Panc1 (cell line): ENCODE measurements around the gene OR2T29.

Experiments used
- POLR2AphosphoS5 ChIP-seq: IDR thresholded peaks from 2 replicates; pipeline ENCODE4 v1.6.1; 2012; ENCODE audit warnings: mild to moderate bottlenecking, low read depth, low read length, moderate library complexity
- SIN3A ChIP-seq: IDR thresholded peaks from 2 replicates; pipeline ENCODE4 v1.6.1; 2012; ENCODE audit warnings: low read depth, mild to moderate bottlenecking, low read length, moderate library complexity, borderline replicate concordance; ENCODE audit not compliant: insufficient read depth
- TCF7L2 ChIP-seq: IDR thresholded peaks from 2 replicates; pipeline ENCODE4 v1.6.1; 2011; ENCODE audit warnings: mild to moderate bottlenecking, low read depth, low read length, inconsistent platforms
- TF ChIP-seq, protein P1 (sequence below), 2 experiments: IDR thresholded peaks; 2 replicates each; pipeline ENCODE4 v1.6.1; 2011 to 2012; ENCODE audit warnings: low read depth in 2 of 2, control low read depth in 1 of 2, low read length in 1 of 2, mild to moderate bottlenecking in 1 of 2, moderate library complexity in 1 of 2; ENCODE audit not compliant: insufficient read depth in 1 of 2
- TF ChIP-seq, protein P2 (sequence below): fragments of 450-650 bp; IDR thresholded peaks from 2 replicates; pipeline ENCODE4 v1.5.1; 2017; ENCODE audit warnings: mild to moderate bottlenecking

DNA sequence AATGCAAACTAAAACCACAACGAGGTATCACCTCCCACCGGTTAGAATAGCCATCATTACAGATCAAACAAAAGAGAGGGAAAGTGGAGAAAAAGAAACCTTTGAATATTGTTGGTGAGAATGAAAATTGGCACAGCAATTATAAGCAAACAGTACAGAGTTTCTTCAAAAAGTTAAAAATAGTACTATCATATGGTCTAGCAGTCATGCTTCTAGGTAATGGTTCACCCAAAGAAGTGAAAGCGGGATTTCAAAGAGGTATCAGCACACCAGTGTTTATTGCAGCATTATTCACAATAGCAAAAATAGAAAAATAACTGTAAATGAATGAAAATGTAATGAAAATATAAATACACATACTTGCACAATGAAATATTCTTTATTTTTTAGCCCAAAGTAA, 26.8 kb upstream of the OR2T29 start:
- no peak for TF ChIP-seq POLR2AphosphoS5
- TF ChIP-seq, protein P1, sequence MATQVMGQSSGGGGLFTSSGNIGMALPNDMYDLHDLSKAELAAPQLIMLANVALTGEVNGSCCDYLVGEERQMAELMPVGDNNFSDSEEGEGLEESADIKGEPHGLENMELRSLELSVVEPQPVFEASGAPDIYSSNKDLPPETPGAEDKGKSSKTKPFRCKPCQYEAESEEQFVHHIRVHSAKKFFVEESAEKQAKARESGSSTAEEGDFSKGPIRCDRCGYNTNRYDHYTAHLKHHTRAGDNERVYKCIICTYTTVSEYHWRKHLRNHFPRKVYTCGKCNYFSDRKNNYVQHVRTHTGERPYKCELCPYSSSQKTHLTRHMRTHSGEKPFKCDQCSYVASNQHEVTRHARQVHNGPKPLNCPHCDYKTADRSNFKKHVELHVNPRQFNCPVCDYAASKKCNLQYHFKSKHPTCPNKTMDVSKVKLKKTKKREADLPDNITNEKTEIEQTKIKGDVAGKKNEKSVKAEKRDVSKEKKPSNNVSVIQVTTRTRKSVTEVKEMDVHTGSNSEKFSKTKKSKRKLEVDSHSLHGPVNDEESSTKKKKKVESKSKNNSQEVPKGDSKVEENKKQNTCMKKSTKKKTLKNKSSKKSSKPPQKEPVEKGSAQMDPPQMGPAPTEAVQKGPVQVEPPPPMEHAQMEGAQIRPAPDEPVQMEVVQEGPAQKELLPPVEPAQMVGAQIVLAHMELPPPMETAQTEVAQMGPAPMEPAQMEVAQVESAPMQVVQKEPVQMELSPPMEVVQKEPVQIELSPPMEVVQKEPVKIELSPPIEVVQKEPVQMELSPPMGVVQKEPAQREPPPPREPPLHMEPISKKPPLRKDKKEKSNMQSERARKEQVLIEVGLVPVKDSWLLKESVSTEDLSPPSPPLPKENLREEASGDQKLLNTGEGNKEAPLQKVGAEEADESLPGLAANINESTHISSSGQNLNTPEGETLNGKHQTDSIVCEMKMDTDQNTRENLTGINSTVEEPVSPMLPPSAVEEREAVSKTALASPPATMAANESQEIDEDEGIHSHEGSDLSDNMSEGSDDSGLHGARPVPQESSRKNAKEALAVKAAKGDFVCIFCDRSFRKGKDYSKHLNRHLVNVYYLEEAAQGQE (IDR thresholded peaks at IDR 0.05; ENCODE audit: insufficient read depth in 1 of 2, low read depth in 2 of 2, low read length in 1 of 2): no peak
- TF ChIP-seq, protein P2, sequence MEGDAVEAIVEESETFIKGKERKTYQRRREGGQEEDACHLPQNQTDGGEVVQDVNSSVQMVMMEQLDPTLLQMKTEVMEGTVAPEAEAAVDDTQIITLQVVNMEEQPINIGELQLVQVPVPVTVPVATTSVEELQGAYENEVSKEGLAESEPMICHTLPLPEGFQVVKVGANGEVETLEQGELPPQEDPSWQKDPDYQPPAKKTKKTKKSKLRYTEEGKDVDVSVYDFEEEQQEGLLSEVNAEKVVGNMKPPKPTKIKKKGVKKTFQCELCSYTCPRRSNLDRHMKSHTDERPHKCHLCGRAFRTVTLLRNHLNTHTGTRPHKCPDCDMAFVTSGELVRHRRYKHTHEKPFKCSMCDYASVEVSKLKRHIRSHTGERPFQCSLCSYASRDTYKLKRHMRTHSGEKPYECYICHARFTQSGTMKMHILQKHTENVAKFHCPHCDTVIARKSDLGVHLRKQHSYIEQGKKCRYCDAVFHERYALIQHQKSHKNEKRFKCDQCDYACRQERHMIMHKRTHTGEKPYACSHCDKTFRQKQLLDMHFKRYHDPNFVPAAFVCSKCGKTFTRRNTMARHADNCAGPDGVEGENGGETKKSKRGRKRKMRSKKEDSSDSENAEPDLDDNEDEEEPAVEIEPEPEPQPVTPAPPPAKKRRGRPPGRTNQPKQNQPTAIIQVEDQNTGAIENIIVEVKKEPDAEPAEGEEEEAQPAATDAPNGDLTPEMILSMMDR: no peak
- no peak for TF ChIP-seq TCF7L2
- no peak for TF ChIP-seq SIN3A
